Endothelial cell of umbilical vein (primary cell): ENCODE results near the gene HES6. TPM values are rescaled to one million over a fixed set of nuclear protein-coding genes. Genes with fewer than 3 reads are reported as not detected.

Source experiments
- BruUV-seq: library from RNA; stranded (reverse); fragments of 400-500 nt; replicated peaks from 2 replicates; lab custom pipeline; 2021; lab: Mats Ljungman, UMichigan
- CTCF ChIA-PET: fragments of 300-600, 350-600 bp; sonication (Branson Sonifier 250); formaldehyde crosslinking; loops from one replicate; lab custom pipeline; 2021; ENCODE audit warnings: antibody characterized with exemption, inconsistent platforms; lab: Charles Lee
- POLR2A ChIA-PET: fragments of 300-600, 350-600 bp; sonication (Branson Sonifier 250); formaldehyde crosslinking; loops from one replicate; lab custom pipeline; 2021; ENCODE audit warnings: antibody characterized with exemption, inconsistent platforms; lab: Charles Lee
- DNase-seq: peaks from one replicate; pipeline ENCODE4 v3.0.0-alpha.2; 2011; ENCODE audit warnings: low read depth, low spot score
- FAIRE-seq: peaks from 2 replicates; lab custom pipeline; 2011; peaks lifted over from hg19 to GRCh38; lab: Jason Lieb, UNC
- H2AFZ ChIP-seq: 2 replicates; pipeline ENCODE4 v1.6.0; 2012; ENCODE audit warnings: low read depth, low read length, control low read depth, inconsistent platforms
- H3K27ac ChIP-seq: 2 replicates; pipeline ENCODE4 v1.5.1; 2011; ENCODE audit warnings: low read depth, mild to moderate bottlenecking, control low read depth, low read length, moderate library complexity; ENCODE audit not compliant: insufficient read depth
- H3K27me3 ChIP-seq, 2 experiments: 2 replicates each; pipeline versions ENCODE4 v1.6.0 to v1.6.1; 2011; ENCODE audit warnings: low read length in 2 of 2, mixed read lengths in 1 of 2; ENCODE audit not compliant: control insufficient read depth in 2 of 2, insufficient read depth in 2 of 2
- H3K36me3 ChIP-seq, 2 experiments: 2 replicates in 1 of 2; 3 replicates in 1 of 2; pipeline ENCODE4 v1.5.1; 2011; ENCODE audit warnings: low read length in 2 of 2, mild to moderate bottlenecking in 1 of 2, moderate library complexity in 1 of 2; ENCODE audit not compliant: control insufficient read depth in 2 of 2, insufficient read depth in 2 of 2; ENCODE audit errors: extremely low read depth in 1 of 2
- H3K4me1 ChIP-seq: 3 replicates; pipeline ENCODE4 v1.5.1; 2011; ENCODE audit warnings: mild to moderate bottlenecking, low read length; ENCODE audit not compliant: control insufficient read depth, insufficient read depth; ENCODE audit errors: extremely low read depth
- H3K4me2 ChIP-seq: 2 replicates; pipeline ENCODE4 v1.6.1; 2011; ENCODE audit warnings: low read length, control low read depth, mixed read lengths; ENCODE audit not compliant: insufficient read depth
- H3K4me3 ChIP-seq, 3 experiments: fragments of 200-600 bp in 1 of 3; sonication (generic), shearing (Covaris generic) in 1 of 3; replicated peaks in 1 of 3; 2 replicates each; pipeline ENCODE4 v1.5.1; 2011 to 2016; ENCODE audit warnings: control low read depth in 3 of 3, low read length in 3 of 3, mild to moderate bottlenecking in 2 of 3, inconsistent platforms in 1 of 3, low read depth in 1 of 3, moderate library complexity in 1 of 3; ENCODE audit not compliant: insufficient read depth in 1 of 3
- H3K79me2 ChIP-seq: 2 replicates; pipeline ENCODE4 v1.6.0; 2012; ENCODE audit warnings: low read length, inconsistent platforms; ENCODE audit not compliant: control insufficient read depth, insufficient read depth
- H3K9ac ChIP-seq: replicated peaks from 2 replicates; pipeline ENCODE3; 2011; ENCODE audit warnings: low read length, control low read depth; ENCODE audit not compliant: insufficient read depth; ENCODE audit errors: extremely low read depth
- H3K9me1 ChIP-seq: replicated peaks from 3 replicates; pipeline ENCODE4 v1.6.0; 2011; ENCODE audit warnings: mild to moderate bottlenecking, low read length; ENCODE audit not compliant: control insufficient read depth, insufficient read depth; ENCODE audit errors: extremely low read depth
- H3K9me3 ChIP-seq: replicated peaks from 2 replicates; pipeline ENCODE4 v1.5.1; 2012; ENCODE audit warnings: low read length, inconsistent platforms; ENCODE audit not compliant: control insufficient read depth, insufficient read depth
- H4K20me1 ChIP-seq: replicated peaks from 2 replicates; pipeline ENCODE3; 2011; ENCODE audit warnings: mild to moderate bottlenecking, low read length; ENCODE audit not compliant: control insufficient read depth, insufficient read depth; ENCODE audit errors: extremely low read depth
- EZH2 ChIP-seq: IDR thresholded peaks from 2 replicates; pipeline ENCODE4 v1.6.1; 2012; ENCODE audit warnings: borderline replicate concordance, low read depth, mild to moderate bottlenecking, moderate library complexity, low read length, inconsistent platforms; ENCODE audit not compliant: severe bottlenecking
- FOS ChIP-seq: IDR thresholded peaks from 2 replicates; pipeline ENCODE4 v1.6.1; 2011; ENCODE audit warnings: mild to moderate bottlenecking, low read length, moderate library complexity, borderline replicate concordance; ENCODE audit not compliant: insufficient read depth
- GATA2 ChIP-seq: IDR thresholded peaks from 2 replicates; pipeline ENCODE4 v1.7.0; 2011; ENCODE audit warnings: low read depth, mild to moderate bottlenecking, moderate library complexity, mixed read lengths, low read length; ENCODE audit not compliant: insufficient read length, insufficient read depth
- JUN ChIP-seq: IDR thresholded peaks from 2 replicates; pipeline ENCODE4 v1.6.1; 2011; ENCODE audit warnings: borderline replicate concordance, low read depth; ENCODE audit not compliant: insufficient read length, insufficient read depth
- MAX ChIP-seq: IDR thresholded peaks from 2 replicates; pipeline ENCODE4 v1.6.1; 2011; ENCODE audit not compliant: insufficient read depth, insufficient read length
- MYC ChIP-seq: IDR thresholded peaks from one replicate; pipeline ENCODE4 v1.6.1; 2011; ENCODE audit warnings: mild to moderate bottlenecking, low read depth, low read length
- POLR2A ChIP-seq: IDR thresholded peaks from 2 replicates; pipeline ENCODE4 v1.6.1; 2012; ENCODE audit warnings: low read depth, mild to moderate bottlenecking, control low read depth, low read length
- POLR2AphosphoS5 ChIP-seq: IDR thresholded peaks from 2 replicates; pipeline ENCODE4 v1.6.1; 2012; ENCODE audit warnings: low read depth, mild to moderate bottlenecking, control low read depth, low read length, moderate library complexity; ENCODE audit not compliant: insufficient read depth
- dilution Hi-C: fragments of 300-500 bp; cut with MboI; formaldehyde crosslinking; loops from one replicate; pipeline ENCODE4 v1.15.0; 2019; ENCODE audit warnings: low sequenced_read_pairs; ENCODE audit not compliant: extremely low pct_ligation_motif_present
- intact Hi-C: fragments of 100-400 bp; cut with micrococcal nuclease; formaldehyde crosslinking; loops from one replicate; pipeline ENCODE4 v1.10.0; 2022
- polyA plus RNA-seq, 4 experiments: library from polyadenylated mRNA; depleted of rRNA in 3 of 4; stranded (reverse) in 3 of 4; unstranded in 1 of 4; fragments of >200 nt; gene quantifications; 2 replicates each; pipeline versions ENCODE4 v1.2.1 to v1.2.3, GENCODE V29; 2011 to 2012; ENCODE audit warnings: missing spikeins in 1 of 4
- total RNA-seq: library from RNA; stranded (reverse); gene quantifications from 2 replicates; pipeline ENCODE4 v1.2.3, GENCODE V29; 2021
- TF ChIP-seq, protein P1 (sequence below), 2 donors: IDR thresholded peaks; 1 replicate in 1 of 2; 2 replicates in 1 of 2; pipeline ENCODE4 v1.5.1; 2011; ENCODE audit warnings: low read length in 2 of 2, mild to moderate bottlenecking in 2 of 2, moderate library complexity in 2 of 2, control low read depth in 1 of 2, inconsistent platforms in 1 of 2, low read depth in 1 of 2; ENCODE audit not compliant: insufficient read depth in 1 of 2; ENCODE audit errors: extremely low read depth in 1 of 2

Gene HES6
- total and polyA plus RNA-seq, 2 donors (not counting 3 experiments of a cell fraction or from before 2014, with no cell fraction given) = 2.2 to 5.1 TPM

DNA sequence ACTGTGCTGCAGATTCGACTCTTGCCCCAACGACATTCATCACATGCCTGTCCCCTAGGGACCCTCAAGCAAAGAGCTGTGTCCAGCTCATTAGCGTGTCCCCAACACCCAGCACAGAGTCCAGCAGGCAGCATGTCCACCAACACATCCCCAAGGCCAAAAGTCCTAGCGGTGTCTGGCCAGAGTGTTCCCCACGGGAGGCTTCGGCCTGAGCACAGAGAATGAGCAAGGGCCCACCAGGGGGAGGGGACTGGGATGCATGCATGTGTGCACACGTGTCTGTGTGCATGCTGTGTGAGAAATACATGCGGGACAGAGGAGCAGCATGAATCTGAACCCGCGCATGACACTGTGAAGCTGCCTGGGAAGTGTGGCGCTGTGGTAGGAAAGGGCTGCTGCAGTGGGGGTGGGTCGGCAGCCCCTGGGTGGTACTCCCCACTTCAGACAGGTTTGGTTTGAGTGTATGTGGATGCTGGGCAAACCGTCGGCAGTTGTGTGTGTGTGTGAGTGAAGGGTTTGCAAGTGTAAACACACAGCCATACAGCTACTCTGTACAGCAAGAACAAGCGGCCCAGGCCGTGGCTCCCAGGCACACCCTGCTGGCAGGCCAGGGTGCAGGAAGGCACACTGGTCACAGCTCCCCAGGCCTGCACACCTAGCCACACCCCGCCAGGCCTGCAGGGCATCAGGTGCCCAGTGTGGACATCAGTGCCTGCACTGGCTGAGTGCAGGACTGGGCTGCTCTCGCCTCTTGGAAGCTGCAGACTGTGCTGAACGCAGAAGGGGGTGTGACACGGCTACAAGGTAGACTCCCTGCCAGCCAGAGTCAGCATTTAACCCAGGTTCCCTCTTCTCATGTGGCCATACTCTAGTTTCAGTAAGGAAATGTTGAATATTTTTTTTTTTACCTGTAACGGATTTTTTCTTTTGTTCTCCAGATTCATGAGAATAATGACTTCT lies 19.5 kb upstream of the HES6 start:
- no peaks in the 10 kb centered on the region for H3K79me2 ChIP-seq
- H3K27ac ChIP-seq = no peak overlapping the region
- FAIRE-seq = no peak
- H3K9me3 ChIP-seq = no peaks in the 10 kb centered on the region
- H3K4me3 ChIP-seq = no peak overlapping the region
- peaks cover 14% of the 10 kb centered on the region for H3K4me1 ChIP-seq
- no peaks in the 10 kb centered on the region for H4K20me1 ChIP-seq
- H3K9ac ChIP-seq = no peak overlapping the region
- CTCF ChIA-PET = interaction anchor here (1.1 to 1.6 kb wide), 2 partner anchors 99 to 100 kb away, joined by 3 to 4 read pairs; partner anchors contain the start of gene ERFE
- no peak for DNase-seq
- no TSS peak for BruUV-seq
- dilution Hi-C loops = no loop called here
- TF ChIP-seq MAX = no peak
- no peak for TF ChIP-seq EZH2
- TF ChIP-seq POLR2AphosphoS5 = no peak
- TF ChIP-seq FOS = no peak
- TF ChIP-seq, protein P1, sequence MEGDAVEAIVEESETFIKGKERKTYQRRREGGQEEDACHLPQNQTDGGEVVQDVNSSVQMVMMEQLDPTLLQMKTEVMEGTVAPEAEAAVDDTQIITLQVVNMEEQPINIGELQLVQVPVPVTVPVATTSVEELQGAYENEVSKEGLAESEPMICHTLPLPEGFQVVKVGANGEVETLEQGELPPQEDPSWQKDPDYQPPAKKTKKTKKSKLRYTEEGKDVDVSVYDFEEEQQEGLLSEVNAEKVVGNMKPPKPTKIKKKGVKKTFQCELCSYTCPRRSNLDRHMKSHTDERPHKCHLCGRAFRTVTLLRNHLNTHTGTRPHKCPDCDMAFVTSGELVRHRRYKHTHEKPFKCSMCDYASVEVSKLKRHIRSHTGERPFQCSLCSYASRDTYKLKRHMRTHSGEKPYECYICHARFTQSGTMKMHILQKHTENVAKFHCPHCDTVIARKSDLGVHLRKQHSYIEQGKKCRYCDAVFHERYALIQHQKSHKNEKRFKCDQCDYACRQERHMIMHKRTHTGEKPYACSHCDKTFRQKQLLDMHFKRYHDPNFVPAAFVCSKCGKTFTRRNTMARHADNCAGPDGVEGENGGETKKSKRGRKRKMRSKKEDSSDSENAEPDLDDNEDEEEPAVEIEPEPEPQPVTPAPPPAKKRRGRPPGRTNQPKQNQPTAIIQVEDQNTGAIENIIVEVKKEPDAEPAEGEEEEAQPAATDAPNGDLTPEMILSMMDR (IDR thresholded peaks at IDR 0.05; ENCODE audit: extremely low read depth in 1 of 2, insufficient read depth in 1 of 2, low read depth in 1 of 2, low read length in 2 of 2) = no peak
- no peak for TF ChIP-seq GATA2
- no peak for TF ChIP-seq JUN
- TF ChIP-seq POLR2A = no peak
- no peak for TF ChIP-seq MYC
- H3K27me3 ChIP-seq = no peaks in the 10 kb centered on the region
- no peak overlapping the region for H3K4me2 ChIP-seq
- H3K9me1 ChIP-seq = no peaks in the 10 kb centered on the region
- POLR2A ChIA-PET = no interaction called here
- intact Hi-C loops = loop anchor here (5.0 to 10.0 kb wide), 4 partner anchors 165 to 745 kb away; partner anchors contain the start of genes ASB1 and UBE2F
- H2AFZ ChIP-seq = no peak overlapping the region
- H3K36me3 ChIP-seq = peaks cover 0 to 3% of the 10 kb centered on the region in 2 experiments
